GM10266 (cell line): ENCODE measurements around the gene RSF1.
"Not testable (repeated sequence)": the region's sequence is repeated elsewhere in the genome, so short reads cannot be mapped to it uniquely, and the experiment has no call there.

ENCODE experiments used
- DNase-seq: peaks from one replicate; pipeline ENCODE4 v3.0.0; 2012; ENCODE audit errors: extremely low spot score
- TF ChIP-seq, protein P1 (sequence below): IDR thresholded peaks from 2 replicates; pipeline ENCODE4 v1.5.1; 2012; ENCODE audit warnings: mild to moderate bottlenecking, low read depth; ENCODE audit not compliant: control insufficient read depth, insufficient read depth; ENCODE audit errors: missing control alignments

Gene RSF1

DNA sequence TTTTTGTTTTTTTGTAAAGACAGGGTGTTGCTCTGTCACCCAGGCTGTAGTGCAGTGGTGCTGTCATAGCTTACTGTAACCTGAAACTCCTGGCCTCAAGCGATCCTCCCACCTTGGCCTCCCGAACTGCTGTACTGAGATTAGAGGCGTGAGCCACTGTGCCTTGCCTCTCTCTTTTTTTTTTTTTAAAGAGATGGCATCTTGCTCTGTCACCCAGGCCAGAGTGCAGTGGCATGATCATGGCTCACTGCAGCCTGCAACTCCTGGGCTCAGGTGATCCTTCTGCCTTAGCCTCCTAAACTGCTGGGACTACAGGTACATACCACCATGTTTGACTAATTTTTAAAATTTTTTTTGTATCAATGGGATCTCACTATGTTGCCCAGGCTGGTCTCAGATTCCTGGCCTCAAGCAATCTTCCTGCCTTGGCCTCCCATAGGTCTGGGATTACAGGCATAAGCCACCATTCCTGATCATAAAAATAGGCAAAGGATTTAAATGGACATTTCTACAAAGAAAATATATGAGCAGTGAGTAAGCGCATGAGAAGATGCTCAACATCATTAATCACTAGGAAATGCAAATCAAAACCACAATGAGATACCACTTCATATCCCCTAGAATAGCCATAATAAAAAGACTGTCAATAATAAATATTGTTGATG is 165.6 kb downstream of the RSF1 start:
- TF ChIP-seq, protein P1, sequence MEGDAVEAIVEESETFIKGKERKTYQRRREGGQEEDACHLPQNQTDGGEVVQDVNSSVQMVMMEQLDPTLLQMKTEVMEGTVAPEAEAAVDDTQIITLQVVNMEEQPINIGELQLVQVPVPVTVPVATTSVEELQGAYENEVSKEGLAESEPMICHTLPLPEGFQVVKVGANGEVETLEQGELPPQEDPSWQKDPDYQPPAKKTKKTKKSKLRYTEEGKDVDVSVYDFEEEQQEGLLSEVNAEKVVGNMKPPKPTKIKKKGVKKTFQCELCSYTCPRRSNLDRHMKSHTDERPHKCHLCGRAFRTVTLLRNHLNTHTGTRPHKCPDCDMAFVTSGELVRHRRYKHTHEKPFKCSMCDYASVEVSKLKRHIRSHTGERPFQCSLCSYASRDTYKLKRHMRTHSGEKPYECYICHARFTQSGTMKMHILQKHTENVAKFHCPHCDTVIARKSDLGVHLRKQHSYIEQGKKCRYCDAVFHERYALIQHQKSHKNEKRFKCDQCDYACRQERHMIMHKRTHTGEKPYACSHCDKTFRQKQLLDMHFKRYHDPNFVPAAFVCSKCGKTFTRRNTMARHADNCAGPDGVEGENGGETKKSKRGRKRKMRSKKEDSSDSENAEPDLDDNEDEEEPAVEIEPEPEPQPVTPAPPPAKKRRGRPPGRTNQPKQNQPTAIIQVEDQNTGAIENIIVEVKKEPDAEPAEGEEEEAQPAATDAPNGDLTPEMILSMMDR, result no peak
- DNase-seq, result no peak

- TF ChIP-seq, protein P1, result no peak
- no peak for DNase-seq
Measured at GRCh38 chr11:77650123-77650522, 170.4 kb downstream of the RSF1 start.

- DNase-seq, result no peak
Measured at GRCh38 chr11:77647654-77648305, 172.7 kb downstream of the RSF1 start.

GRCh38 chr11:77644887-77645286 is 175.6 kb downstream of the RSF1 start:
- TF ChIP-seq, protein P1, result no peak
- no peak for DNase-seq

More at GRCh38 chr11:77647654-77648305, 172.7 kb downstream of the RSF1 start:
- TF ChIP-seq, protein P1, result no peak

DNA sequence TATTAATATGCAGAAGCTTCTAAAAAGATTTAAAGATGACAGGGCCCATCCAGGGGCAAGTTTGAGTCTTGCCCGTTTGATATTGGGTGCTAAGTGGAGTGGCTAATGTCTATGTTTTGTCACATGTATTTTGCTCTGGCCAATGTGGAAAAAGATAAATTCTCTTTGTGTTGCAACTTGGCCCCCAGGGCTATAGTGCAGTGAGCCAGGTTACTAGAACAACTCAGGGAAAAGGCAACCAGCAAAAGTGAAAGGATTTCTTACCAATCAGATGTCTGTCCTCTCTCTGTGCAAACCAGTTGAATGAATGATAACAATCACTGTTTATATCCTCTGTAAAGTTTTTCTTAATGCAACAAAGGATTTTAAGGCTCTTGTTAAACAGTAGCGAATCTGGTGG is 178.3 kb downstream of the RSF1 start:
- DNase-seq, result no peak
- TF ChIP-seq, protein P1, result no peak

GRCh38 chr11:77637345-77638165 is 183.0 kb downstream of the RSF1 start, which contains the start of gene CLNS1A:
CLNS1A (minus strand) TSS chr11:77637794; CDS start chr11:77637714, 80 bp downstream.
- peak; percentile 73 for DNase-seq
- TF ChIP-seq, protein P1, result no peak

GRCh38 chr11:77636731-77637344 is 183.7 kb downstream of the RSF1 start:
- TF ChIP-seq, protein P1, result no peak
- no peak for DNase-seq

GRCh38 chr11:77633926-77634325 is 186.6 kb downstream of the RSF1 start:
- not testable (repeated sequence) for DNase-seq
